ENCODE data around the gene LUC7L.
"Not testable (repeated sequence)": the region's sequence is repeated elsewhere in the genome, so short reads cannot be mapped to it uniquely, and the experiment has no call there.

Gene LUC7L

DNA sequence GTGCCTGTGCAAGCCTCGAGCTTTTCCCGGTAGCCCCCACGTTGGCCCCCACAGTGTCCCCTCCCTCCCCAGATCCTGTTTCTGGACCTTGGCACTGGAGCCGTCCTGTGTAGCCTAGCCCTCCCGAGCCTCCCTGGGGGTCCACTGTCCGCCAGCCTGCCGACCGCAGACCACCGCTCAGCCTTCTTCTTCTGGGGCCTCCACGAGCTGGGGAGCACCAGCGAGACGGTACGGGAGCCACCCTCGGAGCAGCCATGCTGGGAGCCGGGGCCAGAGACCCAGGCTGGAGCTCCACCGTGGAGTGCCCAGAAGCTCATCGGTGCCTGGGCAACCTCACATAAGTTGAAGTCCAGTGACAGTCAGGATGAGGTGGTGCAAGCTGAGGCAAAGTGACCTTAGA is 34.7 kb upstream of the LUC7L start:
- no peak for DNase-seq (ENCODE audit: low read depth, low spot score)

DNA sequence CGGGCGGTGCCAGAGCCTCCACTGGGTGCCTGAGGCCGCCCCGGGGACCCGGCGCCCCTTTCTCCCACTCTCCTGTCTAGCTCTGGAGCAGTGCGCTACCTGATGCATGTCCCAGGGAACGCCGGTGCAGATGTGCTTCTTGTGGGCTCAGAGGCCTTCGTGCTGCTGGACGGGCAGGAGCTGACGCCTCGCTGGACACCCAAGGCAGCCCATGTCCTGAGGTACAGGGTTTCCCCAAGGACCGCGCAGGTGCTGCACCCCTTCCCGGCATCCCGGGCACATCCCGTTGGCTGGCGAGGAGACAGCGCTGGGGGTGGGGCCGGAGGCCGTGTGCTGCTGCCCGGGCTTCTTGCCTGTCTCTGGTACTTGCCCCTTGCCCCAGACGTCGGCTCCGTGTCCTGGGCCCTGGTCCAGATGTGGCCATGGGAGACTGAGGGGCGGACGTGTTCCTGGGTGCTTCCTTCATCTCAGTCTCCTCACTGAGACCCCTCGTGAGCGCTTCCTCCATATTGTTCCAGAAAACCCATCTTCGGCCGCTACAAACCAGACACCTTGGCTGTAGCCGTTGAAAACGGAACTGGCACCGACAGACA is 34.0 kb upstream of the LUC7L start:
- no peak for DNase-seq (ENCODE audit: low read depth, low spot score)

DNA sequence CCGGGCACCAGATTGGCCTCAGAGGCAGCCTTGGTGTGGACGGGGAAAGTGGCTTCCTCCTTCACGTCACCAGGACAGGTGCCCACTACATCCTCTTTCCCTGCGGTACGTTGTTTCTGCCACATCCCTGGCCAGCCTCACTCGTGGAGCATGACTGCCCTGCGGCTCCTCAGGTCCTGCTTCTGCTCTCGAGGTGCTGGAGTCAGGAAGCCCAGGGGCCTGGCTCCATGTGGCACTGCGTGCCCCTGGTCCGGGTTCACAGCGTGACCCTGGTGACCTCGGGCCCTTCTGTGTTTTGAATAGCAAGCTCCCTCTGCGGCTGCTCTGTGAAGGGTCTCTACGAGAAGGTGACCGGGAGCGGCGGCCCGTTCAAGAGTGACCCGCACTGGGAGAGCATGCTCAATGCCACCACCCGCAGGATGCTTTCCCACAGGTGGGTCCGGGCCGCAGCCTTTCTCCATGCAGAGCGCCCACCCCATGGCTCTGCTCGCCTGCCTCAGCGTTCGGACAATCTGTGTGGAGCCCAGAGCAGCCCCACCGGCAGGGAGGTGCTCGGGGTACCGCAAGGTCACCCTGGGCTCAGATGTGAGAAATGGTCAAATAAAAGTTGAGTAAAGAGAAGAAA is 33.0 kb upstream of the LUC7L start:
- DNase-seq (ENCODE audit: low read depth, low spot score): no peak

DNA sequence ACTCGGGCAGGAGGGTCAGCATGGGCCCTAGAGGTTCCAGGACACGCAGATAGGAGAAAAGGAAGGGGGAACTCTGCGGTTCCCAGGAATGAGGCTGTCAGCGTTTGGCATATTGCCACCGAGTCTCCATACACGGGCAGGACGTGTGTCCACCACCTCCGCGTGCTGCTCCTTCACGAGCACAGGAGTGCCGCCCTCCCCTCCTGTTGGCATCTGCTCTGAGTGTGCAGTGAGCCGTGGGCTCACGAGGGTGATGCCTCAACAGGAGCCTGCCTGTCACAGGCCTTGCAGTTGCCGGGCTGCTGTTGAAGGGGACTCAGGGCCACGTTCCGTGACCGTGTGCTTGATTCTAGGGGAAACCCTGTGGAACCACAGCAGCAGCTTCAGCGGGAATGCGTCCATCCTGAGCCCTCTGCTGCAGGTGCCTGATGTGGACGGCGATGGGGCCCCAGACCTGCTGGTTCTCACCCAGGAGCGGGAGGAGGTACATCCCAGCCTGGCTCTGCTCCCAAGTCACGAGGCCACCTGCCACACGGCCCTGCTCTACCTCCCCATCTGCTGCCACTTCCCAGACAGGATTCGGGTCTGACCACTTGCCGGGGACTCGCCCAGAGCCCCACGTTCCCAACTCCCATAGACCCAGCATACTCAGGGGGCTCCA is 31.9 kb upstream of the LUC7L start:
- DNase-seq (ENCODE audit: low read depth, low spot score): no peak

DNA sequence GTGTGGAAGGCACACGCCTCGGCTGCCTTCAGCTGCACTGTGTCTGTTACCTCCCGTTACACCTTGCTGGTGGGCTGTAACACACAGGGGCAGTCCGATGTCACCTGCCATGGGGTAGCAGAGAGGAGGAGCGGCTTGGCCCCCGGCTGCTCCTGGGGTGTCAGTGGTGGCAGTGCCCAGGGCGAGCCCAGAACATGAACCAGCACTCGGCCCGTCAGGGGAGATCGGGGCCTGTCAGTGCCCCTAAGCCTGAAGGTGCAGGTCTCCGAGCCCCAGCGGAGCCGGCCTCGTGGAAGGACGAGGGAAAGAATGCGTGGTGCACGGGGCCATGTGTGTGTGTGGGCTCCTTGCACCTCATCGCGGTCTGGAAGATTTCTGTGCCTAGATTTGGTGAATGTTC is 31.1 kb upstream of the LUC7L start:
- no peak for DNase-seq (ENCODE audit: low read depth, low spot score)

DNA sequence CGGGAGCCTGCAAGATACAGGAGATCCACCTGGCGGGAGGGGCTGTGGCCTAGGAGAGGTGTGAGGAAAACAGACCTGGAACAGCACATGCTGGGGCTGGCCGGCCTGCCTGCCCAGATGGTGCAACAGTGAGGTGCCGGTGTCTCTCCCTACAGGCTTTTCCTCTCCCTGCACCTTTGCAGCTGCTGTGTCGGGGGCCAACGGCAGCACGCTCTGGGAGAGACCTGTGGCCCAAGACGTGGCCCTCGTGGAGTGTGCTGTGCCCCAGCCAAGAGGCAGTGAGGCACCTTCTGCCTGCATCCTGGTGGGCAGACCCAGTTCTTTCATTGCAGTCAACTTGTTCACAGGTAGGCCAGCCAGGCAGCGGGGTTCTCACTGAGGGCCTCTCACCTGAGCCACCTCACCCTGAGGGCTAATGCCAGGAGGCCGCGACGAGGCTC is 30.6 kb upstream of the LUC7L start:
- no peak for DNase-seq (ENCODE audit: low read depth, low spot score)

DNA sequence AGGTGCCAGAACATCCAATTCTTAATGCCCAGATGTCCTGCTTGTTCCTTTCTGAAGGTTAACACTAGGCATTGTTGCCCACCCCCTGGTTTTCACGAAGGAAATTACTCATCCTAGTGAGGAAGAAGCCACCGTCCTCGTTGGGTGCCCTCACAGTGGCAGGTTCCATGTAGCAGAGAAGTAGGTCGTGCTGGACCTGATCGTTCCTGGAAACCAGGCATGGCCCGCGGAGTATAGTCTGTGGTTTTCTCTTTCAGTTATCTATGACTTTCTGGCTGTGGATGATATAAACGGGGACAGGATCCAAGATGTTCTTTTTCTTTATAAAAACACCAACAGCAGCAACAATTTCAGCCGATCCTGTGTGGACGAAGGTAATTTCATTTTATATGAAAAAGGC is 30.0 kb upstream of the LUC7L start:
- DNase-seq (ENCODE audit: low read depth, low spot score): no peak

DNA sequence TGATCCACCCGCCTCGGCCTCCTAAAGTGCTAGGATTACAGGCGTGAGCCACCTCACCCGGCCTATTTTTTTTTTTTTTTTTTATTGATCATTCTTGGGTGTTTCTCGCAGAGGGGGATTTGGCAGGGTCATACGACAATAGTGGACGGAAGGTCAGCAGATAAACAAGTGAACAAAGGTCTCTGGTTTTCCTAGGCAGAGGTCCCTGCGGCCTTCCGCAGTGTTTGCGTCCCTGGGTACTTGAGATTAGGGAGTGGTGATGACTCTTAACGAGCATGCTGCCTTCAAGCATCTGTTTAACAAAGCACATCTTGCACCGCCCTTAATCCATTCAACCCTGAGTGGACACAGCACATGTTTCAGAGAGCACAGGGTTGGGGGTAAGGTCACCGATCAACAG is 28.8 kb upstream of the LUC7L start:
- DNase-seq (ENCODE audit: low read depth, low spot score): not testable (repeated sequence)

DNA sequence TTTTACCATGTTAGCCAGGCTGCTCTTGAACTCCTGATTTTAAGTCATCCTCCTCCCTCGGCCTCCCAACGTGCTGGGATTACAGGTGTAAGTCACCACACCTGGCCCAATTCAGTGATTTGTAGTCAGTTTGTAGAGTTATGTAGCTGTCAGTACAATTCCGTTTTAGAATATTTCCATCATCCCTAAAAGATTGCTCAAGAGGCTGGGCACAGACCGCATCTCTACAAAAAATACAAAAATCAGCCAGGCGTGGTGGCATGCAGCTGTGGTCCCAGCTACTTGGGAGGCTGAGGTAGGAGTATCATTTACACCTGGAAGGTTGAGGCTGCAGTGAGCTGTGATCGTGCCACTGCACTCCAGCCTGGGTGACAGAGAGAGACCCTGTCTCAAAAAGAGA is 25.9 kb upstream of the LUC7L start:
- no peak for DNase-seq (ENCODE audit: low read depth, low spot score)

DNA sequence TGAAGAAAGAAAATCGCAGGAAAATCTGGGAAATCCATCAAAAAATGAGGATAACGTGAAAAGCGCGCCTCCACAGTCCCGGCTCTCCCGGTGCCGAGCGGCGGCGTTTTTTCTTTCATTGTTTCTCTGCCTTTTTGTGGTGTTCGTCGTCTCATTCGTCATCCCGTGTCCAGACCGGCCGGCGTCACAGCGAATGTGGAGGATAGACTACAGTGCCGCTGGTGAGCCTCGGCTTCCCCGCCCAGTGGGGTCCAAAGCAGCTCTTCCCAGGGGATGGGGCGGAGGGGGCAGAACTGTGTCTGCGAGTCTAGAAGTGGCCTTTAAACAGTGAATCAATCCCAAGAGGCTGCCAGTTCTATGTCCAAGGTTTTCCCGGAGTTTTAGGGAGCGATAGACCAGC is 25.2 kb upstream of the LUC7L start:
- DNase-seq (ENCODE audit: low read depth, low spot score): no peak

DNA sequence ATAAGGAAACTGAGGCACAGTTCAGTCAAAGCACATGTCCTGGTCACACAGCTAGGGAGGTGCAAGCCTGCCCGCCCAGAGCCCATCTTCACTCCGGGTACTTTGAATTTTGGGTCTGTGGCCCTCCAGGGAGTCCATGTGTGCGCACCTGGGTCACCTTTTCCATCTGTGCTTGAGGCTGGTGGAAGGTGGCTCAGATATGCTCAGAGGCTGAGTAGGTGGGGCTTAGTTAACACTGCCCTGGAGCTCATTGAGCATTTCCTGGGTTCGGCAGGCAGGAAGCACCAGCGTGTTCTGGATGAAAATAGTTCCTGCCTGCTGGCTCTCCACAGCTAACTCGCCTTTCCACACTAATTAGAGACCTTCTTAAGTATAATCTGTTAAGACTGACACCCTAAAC is 24.6 kb upstream of the LUC7L start:
- DNase-seq (ENCODE audit: low read depth, low spot score): no peak

DNA sequence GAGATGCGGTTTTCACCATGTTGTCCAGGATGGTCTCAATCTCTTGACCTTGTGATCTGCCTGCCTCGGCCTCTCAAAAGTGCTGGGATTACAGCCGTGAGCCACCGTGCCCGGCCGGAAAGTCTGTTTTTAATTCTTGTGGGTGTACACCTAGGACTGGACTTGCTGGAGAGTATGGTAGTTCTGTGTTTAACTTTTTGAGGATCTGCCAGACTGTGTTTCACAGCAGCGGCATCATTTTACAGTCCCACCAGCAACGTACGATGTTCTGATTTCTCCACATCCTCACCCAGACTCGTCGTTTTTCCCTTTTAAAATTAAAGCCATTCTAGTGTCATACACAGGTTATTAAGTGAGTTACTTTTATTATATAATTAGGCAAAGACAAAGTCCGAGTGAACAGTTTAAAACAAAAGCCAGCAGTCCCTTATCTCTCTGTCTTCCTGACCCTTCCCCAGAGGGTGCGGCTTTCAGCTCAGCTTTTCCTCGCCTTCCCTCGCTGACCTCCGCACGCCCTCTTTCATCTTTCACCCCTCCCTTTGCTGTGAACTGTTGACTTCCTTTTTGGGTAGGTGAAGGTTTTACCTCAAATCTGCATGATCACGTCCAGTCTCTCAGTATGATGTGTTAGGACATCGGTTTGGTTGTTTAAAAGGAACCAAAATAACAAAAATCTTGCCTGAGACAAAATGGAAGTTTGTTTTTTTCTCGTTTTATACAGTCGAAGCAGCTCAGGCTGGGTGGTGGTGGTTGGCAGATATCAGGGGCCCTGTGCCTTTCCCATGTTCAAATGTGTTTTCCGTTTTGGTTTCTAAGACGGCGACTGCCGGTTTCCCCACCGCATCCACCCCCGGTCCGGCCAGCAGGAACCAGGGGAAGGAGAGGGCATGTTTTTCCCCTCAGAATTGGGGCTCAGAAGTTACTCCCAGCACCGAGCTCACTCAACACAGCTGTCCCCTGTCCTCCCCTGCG is 23.4 kb upstream of the LUC7L start:
- DNase-seq (ENCODE audit: low read depth, low spot score): no peak

DNA sequence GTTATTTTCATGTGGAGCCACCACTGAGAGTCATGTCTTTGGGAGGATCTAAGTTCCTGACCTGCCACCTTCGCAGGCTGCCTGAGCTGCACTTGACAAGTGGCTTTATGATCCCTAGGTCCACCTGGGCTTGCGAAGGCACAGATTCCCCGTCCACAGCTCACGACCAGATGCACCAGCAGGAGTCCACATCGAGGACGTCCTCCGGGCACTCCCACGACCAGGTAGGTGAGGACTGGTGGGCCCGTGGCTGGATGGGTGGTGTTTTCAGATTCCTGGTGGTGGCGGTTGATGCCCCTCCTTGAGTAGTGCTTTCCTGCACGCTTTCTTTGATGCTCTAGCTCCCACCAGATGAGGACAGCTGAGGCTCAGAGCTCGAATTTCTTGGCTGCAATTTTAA is 20.2 kb upstream of the LUC7L start:
- no peak for DNase-seq (ENCODE audit: low read depth, low spot score)

DNA sequence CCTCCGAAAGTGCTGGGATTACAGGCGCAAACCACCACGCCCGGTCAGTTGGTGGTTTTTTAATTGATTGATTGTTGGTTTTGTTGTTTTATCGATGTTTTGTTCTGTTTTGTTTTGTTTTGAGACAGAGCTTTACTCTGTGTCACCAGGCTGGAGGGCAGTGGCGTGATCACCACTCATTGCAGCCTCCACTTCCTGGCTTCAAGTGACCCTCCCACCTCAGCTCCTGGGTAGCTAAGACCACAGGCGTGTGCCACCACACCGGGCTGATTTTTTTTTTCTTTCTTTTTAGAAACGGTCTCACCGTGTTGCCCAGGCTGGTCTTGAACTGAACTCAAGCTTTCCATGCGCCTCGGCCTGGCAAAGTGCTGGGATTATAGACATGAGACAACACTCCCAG is 17.8 kb upstream of the LUC7L start:
- no peak for DNase-seq (ENCODE audit: low read depth, low spot score)

DNA sequence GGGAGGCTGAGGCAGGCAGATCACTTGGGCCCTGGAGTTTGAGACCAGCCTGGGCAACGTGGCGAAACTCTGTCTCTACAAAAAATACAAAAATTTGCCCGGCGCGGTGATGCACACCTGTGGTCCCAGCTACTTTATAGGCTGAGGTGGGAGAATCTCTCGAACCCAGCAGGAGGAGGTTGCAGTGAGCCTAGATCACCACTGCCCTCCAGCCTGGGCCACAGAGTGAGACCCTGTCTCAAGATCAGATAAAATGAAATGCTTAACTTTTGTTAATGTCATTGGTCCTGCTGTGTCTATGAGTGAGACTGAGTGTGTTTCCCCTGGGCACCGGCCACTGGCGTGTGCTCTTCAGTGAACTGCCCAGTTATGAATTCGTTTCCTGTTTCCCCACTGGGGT is 15.9 kb upstream of the LUC7L start:
- no peak for DNase-seq (ENCODE audit: low read depth, low spot score)

DNA sequence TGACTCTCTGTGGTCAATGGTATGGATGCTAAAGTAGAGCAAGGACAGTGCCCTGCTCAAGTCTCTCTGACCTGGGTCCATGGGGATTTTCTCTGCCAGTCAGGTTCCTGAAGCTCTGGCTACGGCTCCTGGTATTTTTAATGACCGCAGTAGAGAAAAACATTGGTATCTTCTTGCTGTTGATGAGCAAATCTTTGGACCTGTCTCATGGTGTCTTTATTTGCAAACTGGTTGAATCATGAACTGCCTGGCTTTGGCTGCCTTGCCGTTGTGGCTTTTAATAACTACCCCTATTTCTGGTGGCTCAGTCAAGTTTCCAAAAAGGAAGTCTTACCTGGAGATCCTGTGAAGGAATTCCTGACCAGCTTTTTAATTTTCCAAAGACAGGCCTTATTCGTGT is 14.1 kb upstream of the LUC7L start:
- no peak for DNase-seq (ENCODE audit: low read depth, low spot score)

DNA sequence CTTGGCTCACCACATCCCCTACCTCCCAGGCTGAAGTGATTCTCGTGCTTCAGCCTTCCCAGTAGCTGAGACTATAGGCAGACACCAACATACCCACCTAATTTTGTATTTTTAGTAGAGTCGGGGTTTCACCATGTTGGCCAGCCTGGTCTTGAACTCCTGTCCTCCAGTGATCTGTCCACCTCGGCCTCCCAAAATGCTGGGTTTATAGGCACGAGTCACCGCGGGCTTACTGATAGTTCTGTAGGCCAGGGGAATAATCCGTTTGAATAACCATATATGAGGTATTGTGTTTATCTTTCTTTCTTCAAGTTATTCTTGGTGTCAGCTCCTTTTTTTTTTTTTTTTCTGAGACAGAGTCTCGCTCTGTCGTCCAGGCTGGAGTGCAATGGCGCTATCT is 13.0 kb upstream of the LUC7L start:
- DNase-seq (ENCODE audit: low read depth, low spot score): no peak

DNA sequence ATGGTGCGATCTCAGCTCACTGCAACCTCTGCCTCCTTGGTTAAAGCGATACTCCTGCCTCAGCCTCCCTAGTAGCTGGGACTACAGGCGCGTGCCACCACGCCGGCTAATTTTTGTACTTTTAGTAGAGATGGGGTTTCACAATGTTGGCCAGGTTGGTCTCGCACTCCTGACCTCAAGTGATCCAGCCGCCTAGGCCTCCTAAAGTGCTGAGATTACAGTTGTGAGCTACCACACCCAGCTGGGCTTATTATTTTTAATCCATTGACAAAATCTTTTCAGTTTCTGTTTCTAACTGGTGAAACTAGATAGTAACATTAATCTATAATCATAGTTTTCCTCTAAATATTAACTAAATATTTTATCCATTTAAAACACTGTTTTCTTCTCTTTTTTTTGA is 11.3 kb upstream of the LUC7L start:
- no peak for DNase-seq (ENCODE audit: low read depth, low spot score)

DNA sequence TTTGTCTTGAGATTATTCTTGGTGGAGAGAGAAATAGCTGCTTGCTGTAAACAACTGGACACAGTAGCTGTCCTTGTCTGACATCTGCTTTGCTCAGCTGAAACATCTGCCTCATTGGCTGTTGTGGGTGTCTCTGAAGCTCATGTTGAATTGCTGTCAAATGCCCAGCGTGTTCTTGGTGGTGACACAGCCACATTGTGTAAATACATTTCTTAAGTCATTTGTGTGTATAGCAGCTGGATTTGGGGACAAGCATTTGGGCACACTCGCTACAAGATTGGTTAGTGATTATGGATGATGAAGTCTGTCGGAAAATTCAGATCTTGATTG is 10.7 kb upstream of the LUC7L start:
- no peak for DNase-seq (ENCODE audit: low read depth, low spot score)

DNA sequence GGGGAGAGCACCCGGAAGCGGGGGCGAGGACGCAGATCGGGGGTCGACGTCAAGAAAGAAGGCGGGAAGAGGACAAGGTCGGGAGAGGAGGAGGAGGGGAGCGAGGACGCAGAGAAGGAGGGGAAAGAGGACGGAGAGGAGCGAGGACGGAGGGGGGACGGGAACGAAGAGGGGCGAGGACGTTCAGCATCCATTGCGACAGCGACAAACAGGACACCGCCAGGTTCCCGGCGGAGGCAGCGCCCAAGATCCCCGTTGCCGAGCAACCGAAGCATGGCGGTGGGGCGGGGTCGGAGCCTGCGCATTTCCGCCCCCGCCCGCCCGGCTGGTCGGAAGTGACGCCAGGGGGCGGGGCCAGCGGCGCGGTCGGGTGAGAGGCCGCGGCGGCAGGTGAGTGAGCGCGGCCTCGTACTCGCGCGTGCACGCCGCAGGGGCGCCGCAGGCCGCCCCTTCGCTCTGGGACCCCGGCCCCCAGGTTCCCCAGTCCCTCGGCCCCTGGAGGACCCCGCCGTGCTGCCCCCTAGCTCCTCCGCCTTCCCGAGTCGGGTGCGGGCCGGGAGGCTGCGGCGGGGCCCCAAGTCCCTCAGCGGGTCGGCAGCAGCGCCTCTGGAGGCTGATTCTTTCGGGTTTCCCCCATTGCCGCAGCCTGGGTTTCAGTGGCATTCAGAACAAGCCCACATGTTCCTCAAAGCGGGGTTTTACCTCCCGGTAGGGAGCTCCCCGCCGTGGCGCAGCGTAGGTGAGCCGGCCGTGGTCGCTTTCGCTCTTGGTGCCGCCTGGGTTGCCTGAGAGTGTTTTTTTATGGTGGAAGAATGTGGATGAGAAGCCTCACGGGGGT is 5.4 kb upstream of the LUC7L start, which contains the start of gene FAM234A:
FAM234A (plus strand) TSS at position 354 of the 838 bp plus-strand sequence. CDS start 19,593 bp downstream, outside the sequence.
- peak; percentile 55 for DNase-seq (ENCODE audit: low read depth, low spot score)

DNA sequence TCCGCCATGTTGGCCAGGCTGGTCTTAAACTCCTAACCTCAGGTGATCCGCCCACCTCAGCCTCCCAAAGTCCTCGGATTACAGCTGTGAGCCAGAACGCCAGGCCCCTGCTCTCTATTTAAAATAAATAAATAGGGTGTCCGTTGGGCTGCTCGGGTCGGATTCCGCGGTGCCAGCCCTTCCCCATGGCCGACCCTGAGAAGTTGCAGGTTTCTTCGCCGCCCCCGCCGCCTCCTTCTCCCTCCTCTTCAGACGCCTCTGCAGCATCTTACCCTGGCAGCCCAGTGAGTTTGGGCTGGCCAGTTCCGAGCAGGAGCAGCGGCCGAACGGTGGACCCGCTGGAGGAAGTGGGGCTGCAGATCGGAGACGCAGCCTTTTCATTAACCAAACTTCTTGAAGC is 1.7 kb upstream of the LUC7L start:
- no peak for DNase-seq (ENCODE audit: low read depth, low spot score)

Data from brain pericyte (primary cell).